DND-41 (cell line): Measurements from ENCODE around the gene MRPL34.

ENCODE experiments used
- ATAC-seq: fragments of 200-7000 bp; cut with Tn5 transposase; 3 replicates; pipeline ENCODE4 v1.9.1; 2021; ENCODE audit warnings: low read depth; ENCODE audit not compliant: insufficient read depth
- DNase-seq: peaks from one replicate; pipeline ENCODE4 v3.0.0-alpha.2; 2020
- H2AFZ ChIP-seq: 2 replicates; pipeline ENCODE4 v1.6.0; 2012; ENCODE audit warnings: low read depth, low read length
- H3K27ac ChIP-seq: 2 replicates; pipeline ENCODE4 v1.5.1; 2012; ENCODE audit warnings: low read length, inconsistent platforms
- H3K27me3 ChIP-seq: fragments of 200-600 bp; sonication (generic); 2 replicates; pipeline ENCODE4 v1.6.0; 2012; ENCODE audit warnings: low read length, mild to moderate bottlenecking, inconsistent platforms; ENCODE audit not compliant: insufficient read depth, poor library complexity
- H3K36me3 ChIP-seq: 2 replicates; pipeline ENCODE4 v1.5.1; 2012; ENCODE audit warnings: low read length, inconsistent platforms; ENCODE audit not compliant: insufficient read depth
- H3K4me1 ChIP-seq: 2 replicates; pipeline ENCODE4 v1.5.1; 2012; ENCODE audit warnings: mild to moderate bottlenecking, low read length; ENCODE audit not compliant: insufficient read depth
- H3K4me2 ChIP-seq: 2 replicates; pipeline ENCODE4 v1.6.0; 2012; ENCODE audit warnings: mild to moderate bottlenecking, moderate library complexity, low read length, inconsistent platforms; ENCODE audit not compliant: insufficient read depth
- H3K4me3 ChIP-seq, 2 experiments: fragments of 200-600 bp in 1 of 2; shearing (Covaris generic) in 1 of 2; 2 replicates each; pipeline ENCODE4 v1.5.1; 2012 to 2016; ENCODE audit warnings: inconsistent platforms in 2 of 2, low read length in 2 of 2, mild to moderate bottlenecking in 2 of 2, low read depth in 1 of 2, moderate library complexity in 1 of 2
- H3K79me2 ChIP-seq: 2 replicates; pipeline ENCODE4 v1.6.0; 2012; ENCODE audit warnings: low read length, inconsistent platforms; ENCODE audit not compliant: insufficient read depth
- H3K9ac ChIP-seq: 2 replicates; pipeline ENCODE4 v1.6.0; 2012; ENCODE audit warnings: low read depth, mild to moderate bottlenecking, inconsistent platforms, low read length, moderate library complexity
- H3K9me3 ChIP-seq: 2 replicates; pipeline ENCODE4 v1.5.1; 2012; ENCODE audit warnings: low read length, moderate library complexity, mild to moderate bottlenecking, inconsistent platforms; ENCODE audit not compliant: insufficient read depth, severe bottlenecking
- H4K20me1 ChIP-seq: 2 replicates; pipeline ENCODE4 v1.6.0; 2012; ENCODE audit warnings: low read length; ENCODE audit not compliant: insufficient read depth
- CTCF ChIP-seq: IDR thresholded peaks from 2 replicates; pipeline ENCODE4 v1.5.1; 2012; ENCODE audit warnings: borderline replicate concordance, low read length, moderate library complexity, mild to moderate bottlenecking; ENCODE audit not compliant: poor library complexity, severe bottlenecking; ENCODE audit errors: extremely low read depth
- EZH2 ChIP-seq: IDR thresholded peaks from 3 replicates; pipeline ENCODE4 v1.6.1; 2012; ENCODE audit warnings: borderline replicate concordance, low read depth, mild to moderate bottlenecking, moderate library complexity, low read length, inconsistent platforms; ENCODE audit not compliant: severe bottlenecking

MRPL34 gene

GRCh38 chr19:17346109-17346671, 40.5 kb downstream of the MRPL34 start:
- Histone ChIP-seq H4K20me1 (no peaks in the 10 kb centered on the region; the same call in 1 of the 2 replicates), H3K4me2 (peak overlapping the region; percentile 44; the same call in 1 of the 2 replicates), H3K27me3 (no peaks in the 10 kb centered on the region), H3K4me1 (peaks cover 6% of the 10 kb centered on the region), H3K36me3 (peaks cover 12% of the 10 kb centered on the region), H3K27ac (no peak overlapping the region), H3K9ac (no peak overlapping the region), H3K4me3 (no peak overlapping the region), H3K79me2 (0 out of 2 replicates have a peak, but pooled peaks cover 3% of the 10 kb centered on the region), H2AFZ (peak overlapping the region; percentile 67), H3K9me3 (no peaks in the 10 kb centered on the region)
- ATAC-seq (peak; percentile 98), DNase-seq (peak; percentile 83)
- TF ChIP-seq CTCF, result peak; percentile 95
- TF ChIP-seq EZH2, result no peak

- Histone ChIP-seq H3K4me2 (no peak overlapping the region), H3K9ac (no peak overlapping the region)
These were observed 41.7 kb downstream of the MRPL34 start for GRCh38 chr19:17347361-17347760.

GRCh38 chr19:17347877-17348276, 42.2 kb downstream of the MRPL34 start:
- TF ChIP-seq EZH2 (no peak), CTCF (no peak)
- no peak overlapping the region for H3K9ac ChIP-seq
- ATAC-seq (no peak), DNase-seq (no peak)
- no peak overlapping the region for H3K27ac ChIP-seq
- H3K36me3 ChIP-seq, result no peaks in the 10 kb centered on the region
- no peak overlapping the region for H3K4me2 ChIP-seq
- no peaks in the 10 kb centered on the region for H3K27me3 ChIP-seq
- no peaks in the 10 kb centered on the region for H4K20me1 ChIP-seq
- H3K79me2 ChIP-seq, result no peaks in the 10 kb centered on the region
- no peak overlapping the region for H3K4me3 ChIP-seq
- H3K4me1 ChIP-seq, result peaks cover 6% of the 10 kb centered on the region
- H3K9me3 ChIP-seq, result no peaks in the 10 kb centered on the region
- no peak overlapping the region for H2AFZ ChIP-seq

More at GRCh38 chr19:17347361-17347760, 41.7 kb downstream of the MRPL34 start:
- H2AFZ ChIP-seq, result no peak overlapping the region
- H3K36me3 ChIP-seq, result peaks cover 3% of the 10 kb centered on the region; the same call in 1 of the 2 replicates
- H3K27ac ChIP-seq, result no peak overlapping the region
- no peak for ATAC-seq
- TF ChIP-seq EZH2, result no peak
- no peak for TF ChIP-seq CTCF
- DNase-seq, result no peak
- peaks cover 6% of the 10 kb centered on the region for H3K4me1 ChIP-seq
- H3K4me3 ChIP-seq, result no peak overlapping the region
- H3K79me2 ChIP-seq, result no peaks in the 10 kb centered on the region
- H3K9me3 ChIP-seq, result no peaks in the 10 kb centered on the region
- H3K27me3 ChIP-seq, result no peaks in the 10 kb centered on the region
- no peaks in the 10 kb centered on the region for H4K20me1 ChIP-seq
